D721Med (cell line): ENCODE data around the gene FAM120A.

ENCODE experiments used
- DNase-seq: peaks from one replicate; pipeline ENCODE4 v3.0.0; 2011; ENCODE audit warnings: low spot score; ENCODE audit not compliant: insufficient read length
- FAIRE-seq: peaks from 2 replicates; lab custom pipeline; 2011; peaks lifted over from hg19 to GRCh38; lab: Jason Lieb, UNC
- CTCF ChIP-seq: IDR thresholded peaks from 2 replicates; pipeline ENCODE4 v1.5.1; 2012; ENCODE audit warnings: mild to moderate bottlenecking, control low read depth; ENCODE audit not compliant: insufficient read depth; ENCODE audit errors: missing control alignments

The FAM120A gene

GRCh38 chr9:93598647-93599241 is 147.3 kb downstream of the FAM120A start:
- DNase-seq (no peak), FAIRE-seq (no peak)
- no peak for TF ChIP-seq CTCF

GRCh38 chr9:93599571-93600403 is 148.3 kb downstream of the FAM120A start:
- FAIRE-seq (no peak), DNase-seq (no peak)
- TF ChIP-seq CTCF: no peak

GRCh38 chr9:93600504-93600903 is 149.0 kb downstream of the FAM120A start:
- DNase-seq: no peak
- TF ChIP-seq CTCF: no peak
- no peak for FAIRE-seq

- DNase-seq (no peak), FAIRE-seq (no peak)
- TF ChIP-seq CTCF: no peak
Measured at GRCh38 chr9:93601063-93601462, 149.6 kb downstream of the FAM120A start.

- FAIRE-seq (no peak), DNase-seq (no peak)
- TF ChIP-seq CTCF: no peak
Measured at GRCh38 chr9:93601666-93602065, 150.2 kb downstream of the FAM120A start.

- no peak for FAIRE-seq
- no peak for DNase-seq
- TF ChIP-seq CTCF: no peak
Measured at GRCh38 chr9:93603011-93603410, 151.5 kb downstream of the FAM120A start.

- no peak for TF ChIP-seq CTCF
- no peak for FAIRE-seq
- no peak for DNase-seq
Measured at GRCh38 chr9:93603906-93604326, 152.4 kb downstream of the FAM120A start.
